Activated naive CD4-positive, alpha-beta T cell treated with anti-CD3 and anti-CD28 coated beads, Interleukin-2, amount 50 U/mL, for 72 hours (primary cell): ENCODE data around the gene CACNA2D2. TPM values are rescaled to one million over a fixed set of nuclear protein-coding genes. Genes with fewer than 3 reads are reported as not detected.

Experiments
- ATAC-seq, 2 donors: fragments of 150-1000 bp; cut with Tn5 transposase; 2 replicates each; pipeline ENCODE4 v1.10.0; 2021; ENCODE audit warnings: mild to moderate bottlenecking in 2 of 2, moderate library complexity in 2 of 2
- DNase-seq, 2 donors: peaks; one replicate each; pipeline ENCODE4 v3.0.0; 2021 to 2022; ENCODE audit warnings: low spot score in 2 of 2
- H3K27ac Mint-ChIP-seq, 2 donors: one replicate each; pipeline ENCODE4 v1.8.0; 2022; ENCODE audit warnings: mild to moderate bottlenecking in 2 of 2, mixed read lengths in 2 of 2
- H3K36me3 Mint-ChIP-seq, 2 donors: one replicate each; pipeline ENCODE4 v1.8.0; 2022; ENCODE audit warnings: mixed read lengths in 2 of 2
- H3K9me3 Mint-ChIP-seq, 2 donors: one replicate each; pipeline ENCODE4 v1.8.0; 2022; ENCODE audit warnings: mixed read lengths in 2 of 2
- total RNA-seq, 2 donors: library from RNA; stranded (reverse); gene quantifications; one replicate each; pipeline ENCODE4 v1.2.3, GENCODE V29; 2022

CACNA2D2 gene
- total RNA-seq, 2 donors from 2014 or later: 2.4 to 3.0 TPM

DNA sequence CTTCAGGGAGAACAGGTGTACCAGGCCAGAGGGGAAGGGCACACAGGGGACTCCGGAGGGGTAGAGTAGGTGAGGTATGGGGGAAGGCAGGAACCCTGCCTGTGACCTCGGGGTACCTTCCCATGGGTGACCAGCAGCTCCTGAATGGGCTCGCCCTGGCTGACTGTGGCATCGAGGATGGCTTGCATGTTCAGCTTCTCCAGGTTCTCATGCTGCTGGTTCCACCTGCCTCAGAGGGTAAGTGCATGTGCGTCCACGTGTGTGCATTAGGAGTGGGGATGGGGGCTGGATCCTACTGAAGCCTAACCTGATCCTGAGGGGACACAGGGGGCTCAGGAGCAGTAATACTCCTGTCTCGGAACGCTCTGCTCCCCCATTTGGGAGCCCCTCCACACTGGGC, 158.4 kb downstream of the CACNA2D2 start:
- no peak for DNase-seq
- no peaks in the 10 kb centered on the region for H3K9me3 Mint-ChIP-seq
- H3K27ac Mint-ChIP-seq: no peak overlapping the region
- no peak for ATAC-seq
- H3K36me3 Mint-ChIP-seq: peaks cover 3 to 5% of the 10 kb centered on the region in 2 donors

DNA sequence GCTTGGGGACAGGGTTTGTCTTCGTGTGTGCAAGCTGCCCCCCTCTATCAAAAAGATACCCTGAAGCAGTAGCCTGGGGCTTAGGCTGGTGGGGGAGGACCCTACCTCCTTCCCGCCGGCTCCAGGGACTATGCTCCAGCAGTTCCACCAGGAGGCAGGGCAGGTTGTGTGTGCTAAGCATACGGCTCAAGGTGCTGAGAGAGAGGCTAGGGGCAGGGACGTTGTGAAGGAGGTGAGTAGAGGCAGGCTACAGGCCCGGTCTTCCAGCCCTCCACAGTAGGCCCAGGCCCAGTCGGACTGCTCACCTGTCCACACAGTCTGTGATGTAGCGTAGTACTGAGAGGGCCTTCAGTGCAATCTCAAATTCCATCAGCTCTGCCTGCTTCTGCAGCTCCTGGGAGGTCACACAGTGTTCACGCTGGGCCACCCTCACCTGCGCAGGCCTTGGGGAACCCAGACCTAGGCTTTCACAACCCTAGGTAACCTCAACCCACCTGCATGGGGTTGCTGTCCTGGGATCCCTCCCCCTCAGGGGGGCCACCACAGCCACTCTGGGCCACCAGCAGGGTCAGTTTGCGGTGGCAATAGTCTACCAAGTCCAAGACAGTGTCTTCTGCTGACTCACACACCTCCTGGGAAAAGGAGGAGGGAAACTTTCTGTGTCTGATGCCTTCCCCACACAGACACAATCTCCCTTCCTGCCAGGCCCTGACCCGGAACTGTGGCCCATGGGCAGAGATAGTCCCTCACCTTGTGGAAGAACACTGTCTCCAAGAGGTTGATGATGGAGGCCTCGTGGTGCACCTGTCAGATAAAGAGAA, 160.4 kb downstream of the CACNA2D2 start:
- H3K27ac Mint-ChIP-seq: no peak overlapping the region
- peaks cover 21% of the 10 kb centered on the region in 2 donors for H3K36me3 Mint-ChIP-seq
- DNase-seq (no peak), ATAC-seq (no peak)
- no peaks in the 10 kb centered on the region for H3K9me3 Mint-ChIP-seq

DNA sequence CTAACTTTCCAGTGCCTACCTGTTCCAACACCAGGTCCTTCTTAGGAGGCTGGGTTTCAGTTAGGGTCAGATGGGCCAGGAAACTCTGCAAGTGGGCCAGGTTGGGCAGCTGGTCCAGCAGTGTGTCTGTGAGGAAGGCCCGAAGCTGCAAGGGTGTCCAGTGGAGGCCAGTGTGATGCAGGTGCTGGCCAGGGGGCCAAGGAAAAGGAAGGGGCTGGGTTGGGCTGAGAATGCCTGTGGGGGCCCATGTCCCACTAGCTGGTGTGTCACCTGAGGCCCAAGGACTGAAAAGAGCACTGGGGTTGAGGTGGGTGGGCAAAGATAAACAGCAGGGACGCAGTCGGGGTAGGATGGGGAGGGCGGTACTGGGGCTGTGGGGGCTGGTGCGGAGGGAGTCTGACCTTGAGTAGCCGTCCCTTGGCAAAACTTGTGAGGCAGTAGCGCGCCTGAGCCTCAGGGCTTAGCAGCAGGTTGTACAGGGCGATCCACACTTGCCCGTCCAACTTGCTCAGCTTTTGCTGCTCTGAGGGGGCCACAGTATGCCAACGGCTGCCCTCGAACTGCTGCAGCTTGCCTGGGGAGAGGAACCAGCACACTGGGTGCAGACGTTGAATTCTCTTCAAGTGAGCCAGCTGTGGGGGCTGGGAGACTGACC, 161.3 kb downstream of the CACNA2D2 start:
- H3K9me3 Mint-ChIP-seq: no peaks in the 10 kb centered on the region
- ATAC-seq: no peak
- H3K36me3 Mint-ChIP-seq: peaks cover 25% of the 10 kb centered on the region in 2 donors
- H3K27ac Mint-ChIP-seq: no peak overlapping the region
- DNase-seq: no peak

DNA sequence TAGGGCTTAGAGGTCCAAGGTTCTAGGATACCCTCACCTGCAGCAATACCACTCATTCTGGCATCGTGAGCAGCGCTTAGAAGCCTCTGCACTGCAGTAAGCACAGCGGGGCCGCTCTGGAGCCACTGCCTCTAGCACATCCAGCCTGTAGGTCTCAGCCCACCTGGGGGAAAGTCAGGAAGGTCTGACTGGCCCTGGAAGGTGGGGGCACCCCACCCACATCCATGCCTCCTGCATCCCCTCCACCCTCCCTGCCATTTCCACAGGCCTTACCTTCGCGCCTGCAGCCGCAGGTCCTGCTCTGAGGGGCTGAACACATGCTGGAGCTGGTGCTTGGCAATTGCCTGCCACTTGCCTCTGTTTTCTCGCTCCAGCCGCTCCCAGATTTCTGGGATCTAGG, 161.9 kb downstream of the CACNA2D2 start:
- Mint-ChIP-seq H3K27ac (no peak overlapping the region), H3K36me3 (peaks cover 31% of the 10 kb centered on the region in 2 donors), H3K9me3 (no peaks in the 10 kb centered on the region)
- ATAC-seq: no peak
- no peak for DNase-seq

DNA sequence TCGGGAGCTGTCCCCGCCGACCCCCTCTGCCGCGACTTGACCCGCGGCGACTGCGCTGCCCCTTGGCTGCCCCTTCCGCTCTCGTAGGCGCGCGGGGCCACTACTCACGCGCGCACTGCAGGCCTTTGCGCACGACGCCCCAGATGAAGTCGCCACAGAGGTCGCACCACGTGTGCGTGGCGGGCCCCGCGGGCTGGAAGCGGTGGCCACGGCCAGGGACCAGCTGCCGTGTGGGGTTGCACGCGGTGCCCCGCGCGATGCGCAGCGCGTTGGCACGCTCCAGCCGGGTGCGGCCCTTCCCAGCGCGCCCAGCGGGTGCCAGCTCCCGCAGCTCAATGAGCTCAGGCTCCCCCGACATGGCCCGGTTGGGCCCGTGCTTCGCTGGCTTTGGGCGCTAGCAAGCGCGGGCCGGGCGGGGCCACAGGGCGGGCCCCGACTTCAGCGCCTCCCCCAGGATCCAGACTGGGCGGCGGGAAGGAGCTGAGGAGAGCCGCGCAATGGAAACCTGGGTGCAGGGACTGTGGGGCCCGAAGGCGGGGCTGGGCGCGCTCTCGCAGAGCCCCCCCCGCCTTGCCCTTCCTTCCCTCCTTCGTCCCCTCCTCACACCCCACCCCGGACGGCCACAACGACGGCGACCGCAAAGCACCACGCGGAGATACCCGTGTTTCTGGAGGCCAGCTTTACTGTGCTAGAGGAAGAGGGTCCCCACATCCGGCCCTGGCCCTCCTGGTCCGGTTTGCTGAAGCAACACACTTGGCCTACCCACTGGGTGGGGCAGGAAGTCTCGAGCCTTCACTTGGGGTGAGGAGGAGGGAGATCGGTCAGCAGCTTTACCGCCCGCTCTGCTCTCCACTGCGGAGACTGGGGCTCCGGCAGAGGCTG, 162.7 kb downstream of the CACNA2D2 start, which contains the start of gene RASSF1:
TSS of gene RASSF1 (minus strand) at position 389 of the 882 bp plus-strand sequence. CDS start at position 358, 31 bp downstream.
- no peaks in the 10 kb centered on the region for H3K9me3 Mint-ChIP-seq
- H3K27ac Mint-ChIP-seq: peak within 1 kb of the TSS; percentile 88 to 94
- ATAC-seq (peak; percentile 25 to 46), DNase-seq (peak; percentile 77 to 79)
- peaks cover 38 to 39% of the 10 kb centered on the region in 2 donors for H3K36me3 Mint-ChIP-seq

DNA sequence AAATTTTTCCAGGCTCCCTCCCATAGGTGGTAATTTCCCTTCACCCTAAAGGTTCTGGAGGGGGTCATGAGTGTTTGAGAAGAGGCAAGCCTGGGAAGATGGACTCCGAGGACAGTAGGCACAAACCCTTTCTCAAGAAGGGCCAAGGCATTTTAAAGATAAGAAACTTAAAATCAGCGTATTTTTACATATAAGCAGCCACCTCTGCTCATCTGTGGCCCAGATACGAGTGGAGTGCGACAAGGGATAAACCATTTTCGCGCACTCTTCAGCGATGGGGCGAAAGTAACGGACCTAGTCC, 163.3 kb downstream of the CACNA2D2 start:
- no peak for ATAC-seq

DNA sequence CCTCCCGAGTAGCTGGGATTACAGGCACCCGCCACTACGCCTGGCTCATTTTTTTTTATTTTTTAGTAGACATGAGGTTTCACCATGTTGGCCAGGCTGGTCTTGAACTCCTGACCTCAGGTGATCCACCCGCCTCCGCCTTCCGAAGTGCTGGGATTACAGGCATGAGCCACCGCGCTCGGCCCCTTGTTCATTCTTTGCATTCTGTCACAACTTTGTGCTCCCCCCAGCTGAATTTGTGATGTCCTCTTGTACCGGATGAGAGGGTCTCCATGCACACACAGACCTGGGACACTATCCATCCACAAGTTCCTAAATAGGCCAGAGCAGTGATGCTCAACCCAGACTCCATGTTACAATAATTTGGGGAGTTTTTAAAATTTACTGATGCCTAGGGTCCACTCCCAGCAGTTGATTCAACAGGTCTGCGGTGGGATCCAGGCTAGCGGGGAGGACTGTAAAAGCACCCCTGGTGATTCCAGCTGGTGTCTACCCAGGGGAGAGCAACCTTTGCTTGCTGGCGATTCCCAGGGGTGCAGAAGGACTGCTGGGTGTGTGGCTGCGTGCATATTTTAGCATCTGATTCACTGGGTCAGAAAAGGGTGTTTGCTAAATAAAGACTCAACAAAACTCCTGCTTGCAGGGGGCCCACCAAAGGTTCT, 163.8 kb downstream of the CACNA2D2 start:
- ATAC-seq: no peak
- no peak for DNase-seq
- peak overlapping the region; percentile 88 to 94 for H3K27ac Mint-ChIP-seq
- H3K9me3 Mint-ChIP-seq: no peaks in the 10 kb centered on the region
- peaks cover 40 to 44% of the 10 kb centered on the region in 2 donors for H3K36me3 Mint-ChIP-seq

More for the DNA sequence above, 163.3 kb downstream of the CACNA2D2 start:
- DNase-seq: no peak
- H3K36me3 Mint-ChIP-seq: peaks cover 40 to 43% of the 10 kb centered on the region in 2 donors
- no peaks in the 10 kb centered on the region for H3K9me3 Mint-ChIP-seq
- peak overlapping the region; percentile 88 to 94 for H3K27ac Mint-ChIP-seq

GRCh38 chr3:50338965-50339364, 164.5 kb downstream of the CACNA2D2 start:
- Mint-ChIP-seq H3K36me3 (peaks cover 40 to 49% of the 10 kb centered on the region in 2 donors), H3K9me3 (no peaks in the 10 kb centered on the region)
- no peak for DNase-seq

GRCh38 chr3:50337175-50337861, 166.1 kb downstream of the CACNA2D2 start:
- DNase-seq (peak; percentile 95 to 99), ATAC-seq (peak; percentile 81 to 87)
- peak overlapping the region; percentile 88 to 96 for H3K27ac Mint-ChIP-seq
- peaks cover 40 to 51% of the 10 kb centered on the region in 2 donors for H3K36me3 Mint-ChIP-seq
- H3K9me3 Mint-ChIP-seq: no peaks in the 10 kb centered on the region

More at GRCh38 chr3:50338965-50339364, 164.5 kb downstream of the CACNA2D2 start:
- H3K27ac Mint-ChIP-seq: peak overlapping the region; percentile 88 to 94
- ATAC-seq: no peak

DNA sequence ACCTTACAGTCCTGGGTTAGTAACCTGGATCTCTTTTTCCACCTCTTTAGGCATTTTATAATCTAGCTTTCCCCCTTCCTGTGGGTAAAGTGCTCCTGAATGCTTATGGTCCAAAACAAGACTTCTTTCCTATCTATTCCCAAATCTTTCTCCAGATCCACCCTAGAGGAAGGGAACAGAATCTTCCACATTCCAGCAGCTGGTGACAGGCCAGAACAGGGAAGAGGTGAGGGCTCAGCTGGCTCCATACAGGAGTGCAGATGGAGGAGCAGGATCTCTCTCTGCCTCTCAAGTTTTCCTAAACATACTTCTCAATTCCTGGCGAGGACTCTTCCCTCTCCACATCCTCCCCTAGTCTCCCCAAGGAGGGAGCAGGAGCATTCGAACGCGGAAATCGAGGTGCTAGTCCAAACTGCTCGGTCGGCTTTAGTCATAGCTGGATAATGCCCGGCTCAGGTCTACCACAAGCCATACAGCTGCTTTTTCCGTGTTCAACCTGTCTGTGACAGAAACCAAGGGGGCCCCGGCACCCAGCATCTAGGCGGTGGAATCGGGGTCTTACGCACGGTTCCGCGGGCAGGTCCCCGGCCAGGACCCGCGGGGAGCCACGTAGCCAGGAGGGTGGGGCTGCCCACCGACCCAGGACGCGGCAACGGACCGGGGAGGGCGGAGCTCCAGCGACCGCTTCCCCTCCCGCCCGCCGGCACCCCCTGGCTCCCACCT, 166.8 kb downstream of the CACNA2D2 start:
- peaks cover 44 to 51% of the 10 kb centered on the region in 2 donors for H3K36me3 Mint-ChIP-seq
- peak overlapping the region; percentile 88 to 99 for H3K27ac Mint-ChIP-seq
- ATAC-seq: peak; percentile 39 to 42
- DNase-seq: no peak
- H3K9me3 Mint-ChIP-seq: no peaks in the 10 kb centered on the region

- no peaks in the 10 kb centered on the region for H3K9me3 Mint-ChIP-seq
- peak overlapping the region; percentile 88 to 93 for H3K27ac Mint-ChIP-seq
- DNase-seq: no peak
- peaks cover 49 to 50% of the 10 kb centered on the region in 2 donors for H3K36me3 Mint-ChIP-seq
- ATAC-seq: no peak
Measured at GRCh38 chr3:50334339-50335075, 168.9 kb downstream of the CACNA2D2 start.

- Mint-ChIP-seq H3K27ac (peak overlapping the region; percentile 81 to 93), H3K36me3 (peaks cover 43% of the 10 kb centered on the region in 2 donors), H3K9me3 (no peaks in the 10 kb centered on the region)
- no peak for DNase-seq
- ATAC-seq: no peak
Measured at GRCh38 chr3:50333744-50334328, 169.6 kb downstream of the CACNA2D2 start.

GRCh38 chr3:50331364-50331907, 172.0 kb downstream of the CACNA2D2 start:
- DNase-seq (no peak), ATAC-seq (no peak)
- Mint-ChIP-seq H3K36me3 (peaks cover 23 to 26% of the 10 kb centered on the region in 2 donors), H3K9me3 (no peaks in the 10 kb centered on the region), H3K27ac (no peak overlapping the region)

- Mint-ChIP-seq H3K9me3 (no peaks in the 10 kb centered on the region), H3K27ac (peak overlapping the region; percentile 63 to 68), H3K36me3 (peaks cover 15 to 18% of the 10 kb centered on the region in 2 donors)
- no peak for ATAC-seq
- DNase-seq: no peak
Measured at GRCh38 chr3:50330330-50330729, 173.1 kb downstream of the CACNA2D2 start.
